A549 treated with CpdA at 1 μM for 4 hours (cell line): ENCODE data around the gene SEPTIN14. TPM values are rescaled to one million over a fixed set of nuclear protein-coding genes. Genes with fewer than 3 reads are reported as not detected.

ENCODE experiments used
- total RNA-seq: library from RNA; stranded (reverse); fragments of 200-300 nt; extraction: Qiagen RNA extraction; gene quantifications from 5 replicates; pipeline ENCODE4 v1.2.3, GENCODE V29; 2022; ENCODE audit warnings: low read depth

SEPTIN14 gene
- not detected in 5 replicates for total RNA-seq

GRCh38 chr7:55862652-55863051, at the start of gene SEPTIN14:
Gene SEPTIN14, minus strand, starts transcription at chr7:55862752. Its CDS starts 756 bp downstream, at chr7:55861996.

Other genes starting within 250 kb of the SEPTIN14 start
- gene ZNF713, start 24.7 kb upstream of the SEPTIN14 start, total RNA-seq, result 0.35 to 1.2 TPM (median 0.70 TPM) in 5 replicates
- gene MRPS17, start 89.1 kb upstream of the SEPTIN14 start, total RNA-seq, result 23.6 to 32.1 TPM (median 27.6 TPM) in 5 replicates
- gene NIPSNAP2, start 101.8 kb upstream of the SEPTIN14 start, total RNA-seq, result 42.6 to 57.4 TPM (median 47.9 TPM) in 5 replicates
- gene PSPH, start 188.7 kb upstream of the SEPTIN14 start, total RNA-seq, result 26.1 to 33.1 TPM (median 28.6 TPM) in 5 replicates
- gene CCT6A, start 189.0 kb upstream of the SEPTIN14 start, total RNA-seq, result 281 to 310 TPM (median 294 TPM) in 5 replicates
- gene SUMF2, start 201.5 kb upstream of the SEPTIN14 start, total RNA-seq, result 107 to 120 TPM (median 114 TPM) in 5 replicates
- gene PHKG1, start 230.2 kb upstream of the SEPTIN14 start, total RNA-seq, result 0.39 to 1.2 TPM (median 0.41 TPM) in 5 replicates
- gene CHCHD2, start 243.7 kb upstream of the SEPTIN14 start, total RNA-seq, result 555 to 740 TPM (median 676 TPM) in 5 replicates